Measurements from ENCODE around the gene DUSP28. TPM values are rescaled to one million over a fixed set of nuclear protein-coding genes. Genes with fewer than 3 reads are reported as not detected.

The DUSP28 gene
- total RNA-seq, 2 donors from 2014 or later = 1.4 to 2.8 TPM

- Mint-ChIP-seq H3K27ac (no peak overlapping the region), H3K9me3 (no peaks in the 10 kb centered on the region), H3K36me3 (ENCODE audit: low read depth) (peaks cover 17% of the 10 kb centered on the region), H3K27me3 (ENCODE audit: insufficient read depth) (peaks cover 17% of the 10 kb centered on the region), H3K4me3 (peak overlapping the region; percentile 63), H3K4me1 (peaks cover 10% of the 10 kb centered on the region)
- 51 to 63% methylated on average over 19 to 26 of the region's 26 CpGs for WGBS, 2 experiments (ENCODE audit: insufficient coverage in 1 of 2, insufficient read length in 1 of 2)
- Histone ChIP-seq H3K4me3 (ENCODE audit: low read length) (peak overlapping the region; percentile 81), H3K36me3 (ENCODE audit: control insufficient read depth, insufficient read depth, low read length) (peaks cover 8% of the 10 kb centered on the region), H3K27me3 (ENCODE audit: control insufficient read depth, insufficient read depth, low read length, poor library complexity, severe bottlenecking) (peaks cover 11% of the 10 kb centered on the region), H3K9me3 (ENCODE audit: control insufficient read depth, low read length) (no peaks in the 10 kb centered on the region), H3K27ac (ENCODE audit: low read depth, low read length) (no peak overlapping the region), H3K9ac (ENCODE audit: extremely low read depth, low read length, poor library complexity, severe bottlenecking) (no peak overlapping the region), H3K4me1 (ENCODE audit: control insufficient read depth, insufficient read depth, low read length) (peaks cover 18% of the 10 kb centered on the region)
- TF ChIP-seq CTCF (conservative IDR thresholded peaks at IDR 0.05) = no peak
- DNase-seq = peak; percentile 60
Observed at GRCh38 chr2:240567137-240567871, 7.1 kb downstream of the DUSP28 start.

GRCh38 chr2:240567872-240568677 is 7.9 kb downstream of the DUSP28 start, which contains the start of gene RNPEPL1:
TSS of gene RNPEPL1 (plus strand) at chr2:240568484. CDS start at chr2:240568587, 103 bp downstream.
- H3K36me3 Mint-ChIP-seq (ENCODE audit: low read depth) = peaks cover 9% of the 10 kb centered on the region
- 1 to 4% methylated on average over 18 to 106 of the region's 106 CpGs for WGBS, 2 experiments (ENCODE audit: insufficient coverage in 1 of 2, insufficient read length in 1 of 2)
- peaks cover 17% of the 10 kb centered on the region for H3K27me3 Mint-ChIP-seq (ENCODE audit: insufficient read depth)
- H3K9me3 Mint-ChIP-seq = no peaks in the 10 kb centered on the region
- peak within 1 kb of the TSS; percentile 63 for H3K4me3 Mint-ChIP-seq
- Histone ChIP-seq H3K4me1 (ENCODE audit: control insufficient read depth, insufficient read depth, low read length) (peaks cover 18% of the 10 kb centered on the region), H3K27me3 (ENCODE audit: control insufficient read depth, insufficient read depth, low read length, poor library complexity, severe bottlenecking) (peaks cover 11% of the 10 kb centered on the region), H3K9me3 (ENCODE audit: control insufficient read depth, low read length) (no peaks in the 10 kb centered on the region), H3K9ac (ENCODE audit: extremely low read depth, low read length, poor library complexity, severe bottlenecking) (peak within 1 kb of the TSS; percentile 20), H3K27ac (ENCODE audit: low read depth, low read length) (no peak within 1 kb of the TSS), H3K36me3 (ENCODE audit: control insufficient read depth, insufficient read depth, low read length) (peaks cover under 1% of the 10 kb centered on the region), H3K4me3 (ENCODE audit: low read length) (peak within 1 kb of the TSS; percentile 82)
- H3K27ac Mint-ChIP-seq = no peak within 1 kb of the TSS
- peak; percentile 18 for TF ChIP-seq CTCF (conservative IDR thresholded peaks at IDR 0.05)
- peak; percentile 76 for DNase-seq
- H3K4me1 Mint-ChIP-seq = peaks cover 10% of the 10 kb centered on the region

GRCh38 chr2:240568678-240569522 is 8.7 kb downstream of the DUSP28 start:
- peak; percentile 76 for DNase-seq
- H3K4me3 Mint-ChIP-seq = peak overlapping the region; percentile 63
- no peak overlapping the region for H3K27ac ChIP-seq (ENCODE audit: low read depth, low read length)
- peaks cover 10% of the 10 kb centered on the region for H3K4me1 Mint-ChIP-seq
- H3K4me3 ChIP-seq (ENCODE audit: low read length) = peak overlapping the region; percentile 82
- H3K9me3 ChIP-seq (ENCODE audit: control insufficient read depth, low read length) = no peaks in the 10 kb centered on the region
- peaks cover 17% of the 10 kb centered on the region for H3K27me3 Mint-ChIP-seq (ENCODE audit: insufficient read depth)
- H3K36me3 ChIP-seq (ENCODE audit: control insufficient read depth, insufficient read depth, low read length) = no peaks in the 10 kb centered on the region
- H3K4me1 ChIP-seq (ENCODE audit: control insufficient read depth, insufficient read depth, low read length) = peaks cover 18% of the 10 kb centered on the region
- TF ChIP-seq CTCF (conservative IDR thresholded peaks at IDR 0.05) = no peak
- H3K9ac ChIP-seq (ENCODE audit: extremely low read depth, low read length, poor library complexity, severe bottlenecking) = peak overlapping the region; percentile 20
- peaks cover 11% of the 10 kb centered on the region for H3K27me3 ChIP-seq (ENCODE audit: control insufficient read depth, insufficient read depth, low read length, poor library complexity, severe bottlenecking)
- no peaks in the 10 kb centered on the region for H3K9me3 Mint-ChIP-seq
- H3K27ac Mint-ChIP-seq = no peak overlapping the region
- H3K36me3 Mint-ChIP-seq (ENCODE audit: low read depth) = peaks cover 2% of the 10 kb centered on the region
- WGBS, 2 experiments (ENCODE audit: insufficient coverage in 1 of 2, insufficient read length in 1 of 2) = 5 to 12% methylated on average over 24 to 93 of the region's 93 CpGs

Measured in endodermal cell (in vitro differentiated cells).